ENCODE data around the gene PITPNM2. TPM values are rescaled to one million over a fixed set of nuclear protein-coding genes. Genes with fewer than 3 reads are reported as not detected.

PITPNM2 gene
- total RNA-seq, result 1 to 10 TPM; 8.1 to 9.3 TPM

DNA sequence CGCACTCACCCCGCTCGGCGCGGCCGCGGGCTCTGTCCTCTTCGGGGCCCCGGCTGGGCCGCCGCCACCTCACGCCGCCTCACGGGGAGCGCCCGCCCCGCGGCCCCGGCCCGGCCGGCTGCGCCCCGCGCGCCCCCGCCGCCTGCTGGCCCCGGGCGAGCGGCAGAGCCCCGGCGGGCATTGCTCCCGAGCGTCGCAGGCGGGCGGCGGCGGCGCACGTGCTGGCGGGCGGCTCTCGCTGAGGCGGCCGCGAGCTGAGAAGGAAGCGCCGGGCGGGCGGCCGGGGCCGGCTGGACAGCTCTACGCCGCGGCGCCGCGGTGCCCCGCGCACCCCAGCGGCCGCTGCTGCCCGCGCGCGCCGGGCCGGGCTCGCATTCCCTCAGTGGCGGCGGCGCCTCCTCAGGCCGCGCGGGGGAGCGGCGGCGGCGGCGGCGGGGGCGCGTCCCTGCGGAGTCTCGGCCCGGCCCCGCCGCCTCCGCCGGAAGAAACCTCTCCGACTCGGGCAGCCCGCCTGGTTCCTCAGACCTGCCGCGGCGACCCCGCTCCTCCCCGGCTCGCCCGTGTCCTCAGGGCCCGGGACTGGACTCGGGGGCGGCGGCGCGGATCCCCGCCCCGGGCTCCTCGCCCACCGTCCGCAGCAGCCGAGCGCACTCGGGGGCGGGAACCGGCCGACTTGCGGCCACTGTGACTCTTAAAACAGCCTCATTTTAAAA, at the start of gene PITPNM2:
Gene PITPNM2 (minus strand): TSS at position 347 of the 713 bp plus-strand sequence. CDS start 116,500 bp downstream, outside the sequence.
- H3K4me1 Mint-ChIP-seq, result peaks cover 16% of the 10 kb centered on the region
- POLR2A ChIA-PET, result interaction anchor here (1.0 to 4.5 kb wide), 7 partner anchors 44 to 176 kb away, joined by 3 to 21 read pairs (median 7); partner anchors contain the start of gene OGFOD2
- peak within 1 kb of the TSS; percentile 54 for H3K27ac Mint-ChIP-seq
- peak within 1 kb of the TSS; percentile 74 for H3K4me3 Mint-ChIP-seq
- CTCF ChIA-PET, result interaction anchor here (1.1 to 4.1 kb wide), 4 partner anchors 75 to 431 kb away, joined by 3 to 17 read pairs (median 7); no protein-coding TSS in a partner anchor
- no peaks in the 10 kb centered on the region for H3K9me3 Mint-ChIP-seq
- H3K36me3 Mint-ChIP-seq (ENCODE audit: low read depth), result peaks cover 15% of the 10 kb centered on the region
- peak; percentile 64 for DNase-seq
- H3K27me3 Mint-ChIP-seq, result peaks cover 22% of the 10 kb centered on the region

DNA sequence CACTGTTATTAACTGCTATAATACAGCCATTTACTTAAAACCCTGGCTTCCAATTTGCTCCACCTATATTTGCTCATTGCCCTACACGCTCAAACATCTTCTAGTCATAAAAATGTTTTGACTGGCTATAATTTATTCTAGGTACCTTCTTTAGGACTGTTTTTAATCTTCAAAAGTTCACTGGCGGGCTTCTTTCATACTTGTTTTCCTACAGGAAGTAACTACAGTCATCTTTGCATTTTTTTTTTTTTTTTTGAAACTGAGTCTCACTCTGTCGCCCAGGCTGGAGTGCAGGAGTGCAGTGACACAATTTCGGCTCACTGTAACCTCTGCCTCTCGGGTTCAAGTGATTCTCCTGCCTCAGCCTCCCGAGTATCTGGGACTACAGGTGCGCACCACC, 49.5 kb upstream of the PITPNM2 start:
- CTCF ChIA-PET, result interaction anchor here (1.0 to 1.3 kb wide), 2 partner anchors 36 to 38 kb away, joined by 4 to 6 read pairs; no protein-coding TSS in a partner anchor
- no peak for DNase-seq
- POLR2A ChIA-PET, result interaction anchor here (2.1 kb wide), 1 partner anchor 23 kb away, joined by 8 read pairs; no protein-coding TSS in a partner anchor
- Mint-ChIP-seq H3K27ac (peak overlapping the region; percentile 61), H3K4me1 (peaks cover 19% of the 10 kb centered on the region), H3K27me3 (no peaks in the 10 kb centered on the region), H3K4me3 (no peak overlapping the region), H3K36me3 (ENCODE audit: low read depth) (peaks cover 55% of the 10 kb centered on the region), H3K9me3 (no peaks in the 10 kb centered on the region)

GRCh38 chr12:123199936-123200335, 49.0 kb upstream of the PITPNM2 start:
- CTCF ChIA-PET, result interaction anchor here (1.0 to 1.3 kb wide), 2 partner anchors 36 to 38 kb away, joined by 4 to 6 read pairs; no protein-coding TSS in a partner anchor
- Mint-ChIP-seq H3K27ac (no peak overlapping the region), H3K4me3 (no peak overlapping the region), H3K36me3 (ENCODE audit: low read depth) (peaks cover 56% of the 10 kb centered on the region), H3K9me3 (no peaks in the 10 kb centered on the region), H3K4me1 (peaks cover 19% of the 10 kb centered on the region), H3K27me3 (no peaks in the 10 kb centered on the region)
- DNase-seq, result no peak
- POLR2A ChIA-PET, result no interaction called here

DNA sequence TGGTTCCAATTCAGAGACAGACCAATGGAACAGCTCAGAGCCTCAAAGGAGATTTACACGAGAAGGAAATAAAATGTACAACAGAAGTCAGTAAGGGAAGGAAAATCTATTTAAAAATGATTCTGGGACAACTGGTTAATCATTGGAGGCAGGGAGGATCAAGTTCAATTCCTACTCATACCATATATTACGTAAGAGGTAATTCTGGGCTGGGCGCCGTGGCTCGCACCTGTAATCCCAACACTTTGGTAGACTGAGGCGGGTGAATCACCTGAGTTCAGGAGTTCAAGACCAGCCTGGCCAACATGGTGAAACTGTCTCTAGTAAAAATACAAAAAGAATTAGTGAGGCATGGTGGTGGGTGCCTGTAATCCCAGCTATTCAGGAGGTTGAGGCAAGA, 36.7 kb upstream of the PITPNM2 start:
- ChIA-PET POLR2A (interaction anchor here (0.7 kb wide), 1 partner anchor 21 kb away, joined by 3 read pairs; no protein-coding TSS in a partner anchor), CTCF (no interaction called here)
- no peak overlapping the region for H3K27ac Mint-ChIP-seq
- no peaks in the 10 kb centered on the region for H3K9me3 Mint-ChIP-seq
- DNase-seq, result no peak
- H3K4me1 Mint-ChIP-seq, result peaks cover 2% of the 10 kb centered on the region
- no peak overlapping the region for H3K4me3 Mint-ChIP-seq
- no peaks in the 10 kb centered on the region for H3K27me3 Mint-ChIP-seq
- H3K36me3 Mint-ChIP-seq (ENCODE audit: low read depth), result peaks cover 53% of the 10 kb centered on the region

DNA sequence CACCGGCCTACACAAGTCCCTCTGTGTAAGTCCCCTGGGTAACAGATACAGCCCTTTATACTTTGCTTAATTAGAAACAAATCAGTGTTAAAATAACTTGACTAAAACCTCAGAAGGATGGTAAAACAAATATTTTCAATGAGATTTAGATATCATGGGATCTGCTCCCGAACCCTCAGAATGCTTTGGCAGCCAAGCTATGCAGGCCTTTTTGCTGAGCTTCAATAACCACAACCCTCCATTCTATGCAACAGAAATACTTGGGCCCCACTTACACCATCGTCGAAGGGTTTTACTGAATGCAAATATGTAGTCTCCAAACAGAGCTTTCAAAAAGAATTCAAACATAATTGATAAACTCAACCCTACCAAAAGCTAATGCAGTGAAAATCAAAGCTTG, 29.3 kb upstream of the PITPNM2 start:
- Mint-ChIP-seq H3K27ac (no peak overlapping the region), H3K9me3 (no peaks in the 10 kb centered on the region), H3K4me3 (no peak overlapping the region), H3K36me3 (ENCODE audit: low read depth) (peaks cover 43% of the 10 kb centered on the region), H3K4me1 (no peaks in the 10 kb centered on the region), H3K27me3 (no peaks in the 10 kb centered on the region)
- POLR2A ChIA-PET, result no interaction called here
- DNase-seq, result no peak
- CTCF ChIA-PET, result interaction anchor here (1.0 kb wide), 1 partner anchor 58 kb away, joined by 4 read pairs; no protein-coding TSS in a partner anchor

GRCh38 chr12:123171967-123172366, 21.1 kb upstream of the PITPNM2 start:
- H3K36me3 Mint-ChIP-seq (ENCODE audit: low read depth), result peaks cover 33% of the 10 kb centered on the region
- CTCF ChIA-PET, result no interaction called here
- no peaks in the 10 kb centered on the region for H3K4me1 Mint-ChIP-seq
- no peak overlapping the region for H3K27ac Mint-ChIP-seq
- POLR2A ChIA-PET, result no interaction called here
- no peak overlapping the region for H3K4me3 Mint-ChIP-seq
- H3K27me3 Mint-ChIP-seq, result no peaks in the 10 kb centered on the region
- no peak for DNase-seq
- no peaks in the 10 kb centered on the region for H3K9me3 Mint-ChIP-seq

DNA sequence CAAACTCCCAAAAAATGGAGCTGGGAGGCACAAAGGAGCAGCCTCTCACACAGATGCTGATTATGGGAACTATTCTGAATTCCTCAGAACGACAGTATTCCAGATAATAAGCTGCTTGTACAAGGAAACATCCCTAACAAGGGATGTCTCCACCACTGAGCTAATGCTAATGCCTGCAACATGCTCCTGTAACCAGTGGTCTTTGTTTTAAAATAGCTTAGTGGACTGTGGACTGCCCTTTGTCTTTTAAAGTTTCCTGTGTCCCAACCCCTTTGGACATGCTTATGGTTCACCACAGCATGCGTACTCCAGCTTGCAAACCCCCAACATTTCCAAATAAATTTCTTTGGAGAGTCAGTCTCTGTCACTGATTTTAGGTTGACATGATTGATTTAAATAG, 16.4 kb upstream of the PITPNM2 start:
- Mint-ChIP-seq H3K9me3 (no peaks in the 10 kb centered on the region), H3K4me1 (no peaks in the 10 kb centered on the region), H3K27ac (no peak overlapping the region), H3K27me3 (no peaks in the 10 kb centered on the region), H3K4me3 (no peak overlapping the region), H3K36me3 (ENCODE audit: low read depth) (peaks cover 45% of the 10 kb centered on the region)
- ChIA-PET CTCF (interaction anchor here (2.6 kb wide), 1 partner anchor 71 kb away, joined by 11 read pairs; no protein-coding TSS in a partner anchor), POLR2A (interaction anchor here (0.8 to 1.4 kb wide), 3 partner anchors 21 to 65 kb away, joined by 3 to 4 read pairs (median 3); partner anchors contain the start of genes MPHOSPH9 and MTRFR)
- no peak for DNase-seq

- H3K9me3 Mint-ChIP-seq, result no peaks in the 10 kb centered on the region
- H3K27ac Mint-ChIP-seq, result no peak overlapping the region
- H3K4me3 Mint-ChIP-seq, result no peak overlapping the region
- POLR2A ChIA-PET, result interaction anchor here (1.3 kb wide), 1 partner anchor 13 kb away, joined by 3 read pairs; no protein-coding TSS in a partner anchor
- H3K36me3 Mint-ChIP-seq (ENCODE audit: low read depth), result peaks cover 47% of the 10 kb centered on the region
- DNase-seq, result no peak
- CTCF ChIA-PET, result interaction anchor here (0.6 to 1.8 kb wide), 3 partner anchors 12 to 1272 kb away, joined by 3 to 6 read pairs (median 3); no protein-coding TSS in a partner anchor
- no peaks in the 10 kb centered on the region for H3K4me1 Mint-ChIP-seq
- no peaks in the 10 kb centered on the region for H3K27me3 Mint-ChIP-seq
These were observed 14.6 kb upstream of the PITPNM2 start for GRCh38 chr12:123165537-123165936.

DNA sequence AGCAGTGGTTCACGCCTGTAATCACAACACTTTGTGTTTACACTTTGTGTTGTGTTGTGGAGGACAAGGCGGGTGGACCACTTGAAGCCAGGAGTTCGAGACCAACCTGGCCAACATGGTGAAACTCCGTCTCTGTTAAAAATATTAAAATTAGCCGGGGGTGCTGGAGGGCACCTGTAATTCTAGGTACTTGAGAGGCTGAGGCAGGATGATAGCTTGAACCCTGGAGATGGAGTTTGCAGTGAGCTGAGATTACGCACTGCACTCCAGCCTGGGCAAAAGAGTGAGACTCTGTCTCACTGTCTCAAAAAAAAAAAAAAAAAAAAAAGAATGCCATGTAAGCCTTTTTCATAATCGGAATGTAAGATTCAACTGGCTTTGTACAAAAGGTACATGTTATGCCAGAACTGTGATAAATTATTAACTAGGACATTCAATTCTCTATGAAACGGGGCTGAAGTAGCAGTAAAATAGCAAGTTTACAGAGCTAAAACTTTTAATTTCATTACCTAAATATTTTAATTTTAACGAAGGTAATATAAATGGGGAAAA, 13.9 kb upstream of the PITPNM2 start:
- POLR2A ChIA-PET, result no interaction called here
- DNase-seq, result no peak
- CTCF ChIA-PET, result interaction anchor here (0.6 to 1.8 kb wide), 3 partner anchors 11 to 1271 kb away, joined by 3 to 6 read pairs (median 3); no protein-coding TSS in a partner anchor
- H3K4me1 Mint-ChIP-seq, result no peaks in the 10 kb centered on the region
- H3K27me3 Mint-ChIP-seq, result no peaks in the 10 kb centered on the region
- H3K36me3 Mint-ChIP-seq (ENCODE audit: low read depth), result peaks cover 49% of the 10 kb centered on the region
- no peaks in the 10 kb centered on the region for H3K9me3 Mint-ChIP-seq
- H3K4me3 Mint-ChIP-seq, result no peak overlapping the region
- no peak overlapping the region for H3K27ac Mint-ChIP-seq

- H3K9me3 Mint-ChIP-seq, result no peaks in the 10 kb centered on the region
- POLR2A ChIA-PET, result no interaction called here
- H3K4me3 Mint-ChIP-seq, result no peak overlapping the region
These were observed 13.3 kb upstream of the PITPNM2 start for GRCh38 chr12:123164222-123164621.

GRCh38 chr12:123163227-123163626, 12.3 kb upstream of the PITPNM2 start:
- CTCF ChIA-PET, result interaction anchor here (1.1 to 1.7 kb wide), 2 partner anchors 11 to 75 kb away, joined by 3 to 5 read pairs; no protein-coding TSS in a partner anchor
- Mint-ChIP-seq H3K27me3 (no peaks in the 10 kb centered on the region), H3K4me1 (no peaks in the 10 kb centered on the region), H3K36me3 (ENCODE audit: low read depth) (peaks cover 49% of the 10 kb centered on the region), H3K9me3 (no peaks in the 10 kb centered on the region), H3K27ac (no peak overlapping the region), H3K4me3 (no peak overlapping the region)
- POLR2A ChIA-PET, result interaction anchor here (1.5 kb wide), 1 partner anchor 75 kb away, joined by 3 read pairs; no protein-coding TSS in a partner anchor
- DNase-seq, result no peak

More at GRCh38 chr12:123164222-123164621, 13.3 kb upstream of the PITPNM2 start:
- H3K36me3 Mint-ChIP-seq (ENCODE audit: low read depth), result peaks cover 49% of the 10 kb centered on the region
- H3K27ac Mint-ChIP-seq, result no peak overlapping the region
- no peaks in the 10 kb centered on the region for H3K4me1 Mint-ChIP-seq
- DNase-seq, result no peak
- H3K27me3 Mint-ChIP-seq, result no peaks in the 10 kb centered on the region
- CTCF ChIA-PET, result interaction anchor here (1.7 kb wide), 1 partner anchor 74 kb away, joined by 5 read pairs; no protein-coding TSS in a partner anchor

- Mint-ChIP-seq H3K36me3 (ENCODE audit: low read depth) (peaks cover 46% of the 10 kb centered on the region), H3K4me3 (no peak overlapping the region), H3K4me1 (no peaks in the 10 kb centered on the region), H3K9me3 (no peaks in the 10 kb centered on the region), H3K27me3 (no peaks in the 10 kb centered on the region), H3K27ac (no peak overlapping the region)
- ChIA-PET CTCF (interaction anchor here (1.1 to 2.1 kb wide), 2 partner anchors 77 to 118 kb away, joined by 3 to 6 read pairs; no protein-coding TSS in a partner anchor), POLR2A (no interaction called here)
- no peak for DNase-seq
These were observed 10.1 kb upstream of the PITPNM2 start for GRCh38 chr12:123160801-123161487.

Measured in activated CD4-positive, alpha-beta memory T cell treated with anti-CD3 and anti-CD28 coated beads, Interleukin-2, amount 10 ng/mL, durations not matched to agents 7 days and 5 days (primary cell).